GM18861 (cell line): ENCODE results near the gene ANXA4.
"Not testable (repeated sequence)": the region's sequence is repeated elsewhere in the genome, so short reads cannot be mapped to it uniquely, and the experiment has no call there.

Source experiments
- ATAC-seq: cut with Tn5 transposase; IDR thresholded peaks from one replicate; pipeline ENCODE4 v1.9.1; 2021; ENCODE audit not compliant: unreplicated experiment

Gene ANXA4

DNA sequence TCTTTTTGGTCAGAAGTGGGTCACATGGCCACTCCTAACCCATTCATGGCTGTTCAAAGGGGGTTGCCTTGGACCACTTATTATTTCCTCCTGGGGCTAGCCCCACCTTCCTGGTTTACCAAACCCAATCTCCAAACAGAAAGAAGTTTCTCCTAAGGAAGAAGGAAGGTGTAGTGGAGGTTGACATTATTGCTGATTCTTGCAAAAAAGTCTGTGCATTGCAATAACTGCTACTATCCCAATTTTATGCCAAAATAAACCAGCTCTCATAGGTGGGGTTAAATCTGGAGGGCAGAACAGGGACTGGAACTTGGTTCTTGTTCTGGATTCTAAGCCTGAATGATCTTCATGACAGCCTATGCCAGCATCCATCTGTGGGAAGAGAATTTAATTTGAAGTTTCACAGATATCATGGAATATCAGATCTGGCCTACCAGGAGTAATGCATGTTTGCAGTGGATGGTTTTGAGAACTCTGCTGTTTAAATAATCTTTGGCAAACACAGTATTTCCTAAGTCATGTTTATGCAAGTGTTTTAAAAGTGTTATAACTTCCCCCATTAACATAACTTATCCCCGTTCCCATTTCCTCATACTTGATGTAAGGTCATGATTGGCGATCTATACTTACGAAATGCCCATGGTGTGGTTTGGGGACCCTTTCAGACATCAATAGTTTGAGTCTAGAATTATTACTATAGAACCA lies 11.9 kb downstream of the ANXA4 start:
- ATAC-seq, result no peak

- ATAC-seq, result no peak
These were observed 12.7 kb downstream of the ANXA4 start for GRCh38 chr2:69754633-69755032.

DNA sequence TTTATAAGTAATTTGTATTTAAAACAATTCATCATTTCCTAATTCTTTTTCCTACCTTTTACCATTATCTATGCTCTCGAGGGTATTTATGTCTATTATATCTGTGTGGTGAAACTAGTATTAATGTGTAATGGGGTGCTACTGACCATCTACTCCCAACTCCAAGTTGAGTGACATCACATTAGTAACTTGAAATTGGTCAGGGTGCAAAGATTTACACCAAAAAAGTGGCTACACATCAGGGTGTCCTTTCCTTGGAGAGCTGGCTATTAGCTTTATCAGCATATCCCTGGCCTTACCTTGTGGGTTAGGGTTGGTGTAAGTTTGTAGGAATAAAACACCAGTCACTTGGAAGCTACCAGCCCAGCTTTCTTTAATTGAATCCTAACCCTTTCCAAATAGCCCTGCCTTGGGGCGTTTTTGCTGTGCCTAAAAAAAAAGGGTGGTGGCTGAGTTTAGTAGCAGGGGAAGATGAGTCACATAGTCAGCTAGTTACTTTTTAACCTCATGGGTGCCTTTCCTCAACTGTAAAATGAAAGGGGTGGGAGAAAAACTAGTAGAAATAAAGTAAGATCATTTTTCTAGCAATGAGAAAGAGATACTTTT lies 14.0 kb downstream of the ANXA4 start:
- ATAC-seq, result peak; percentile 78

DNA sequence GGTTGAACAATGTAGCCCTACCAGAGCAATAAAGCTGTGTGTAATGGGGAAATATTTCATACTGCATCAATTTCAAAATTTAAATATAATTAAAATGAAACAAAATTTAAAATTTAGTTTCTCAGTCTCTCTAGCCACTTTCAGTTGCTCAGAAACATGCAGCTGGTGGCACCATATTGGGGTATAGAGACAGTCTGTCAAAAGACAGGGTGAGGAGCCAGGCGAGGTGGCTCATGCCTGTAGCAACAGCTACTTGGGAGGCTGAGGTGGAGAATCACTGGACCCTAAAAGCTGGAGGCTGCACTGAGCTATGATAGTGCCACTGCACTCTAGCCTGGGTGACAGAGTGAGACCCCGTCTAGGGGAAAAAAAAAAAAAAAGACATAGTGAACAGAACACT lies 20.1 kb downstream of the ANXA4 start:
- no peak for ATAC-seq

DNA sequence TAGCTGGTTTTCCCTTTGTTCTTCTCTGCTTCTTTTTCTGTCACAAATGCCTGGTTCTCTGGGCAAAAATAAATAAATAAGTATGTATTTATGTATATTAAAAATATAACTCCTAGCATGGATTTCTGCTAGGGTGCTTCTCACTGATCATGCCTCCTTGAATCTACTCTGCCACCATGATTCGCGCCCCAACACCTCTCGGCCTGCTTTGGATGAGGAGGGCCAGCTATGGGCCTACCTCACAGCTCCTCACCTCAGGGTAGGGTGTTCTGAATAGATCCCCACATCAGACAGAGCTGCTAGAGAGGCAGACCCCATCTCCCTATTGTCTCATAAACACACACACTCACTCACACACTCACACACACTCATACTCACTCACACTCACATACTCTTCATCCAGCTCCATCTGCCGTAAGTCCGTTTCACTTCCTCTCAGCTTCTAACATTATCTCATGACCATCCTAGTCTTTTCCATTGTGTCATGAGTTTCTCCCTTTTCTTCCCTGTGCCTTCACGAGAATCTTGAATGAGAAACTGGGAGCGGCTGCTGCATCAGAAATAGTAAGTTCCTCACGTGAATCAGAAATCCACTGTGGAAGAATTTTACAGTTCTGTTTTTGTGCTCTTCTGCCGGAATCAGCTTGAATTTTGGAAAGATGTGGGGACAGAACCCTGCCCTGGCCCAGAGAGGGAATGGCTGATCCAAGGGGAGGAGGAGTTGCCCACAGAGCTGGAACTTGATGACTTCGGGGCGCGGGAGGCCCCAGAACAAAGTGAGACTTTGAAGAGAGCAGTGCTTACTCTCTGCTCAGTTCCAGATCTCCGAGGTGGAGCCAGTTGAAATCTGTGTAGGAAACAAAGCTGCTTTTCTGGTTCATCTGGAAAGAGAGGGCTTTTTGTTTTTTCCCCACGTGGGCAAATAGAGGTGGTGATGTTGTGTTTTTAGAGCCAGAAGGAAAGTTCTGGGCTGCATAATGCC lies 20.9 kb downstream of the ANXA4 start:
- ATAC-seq, result no peak

DNA sequence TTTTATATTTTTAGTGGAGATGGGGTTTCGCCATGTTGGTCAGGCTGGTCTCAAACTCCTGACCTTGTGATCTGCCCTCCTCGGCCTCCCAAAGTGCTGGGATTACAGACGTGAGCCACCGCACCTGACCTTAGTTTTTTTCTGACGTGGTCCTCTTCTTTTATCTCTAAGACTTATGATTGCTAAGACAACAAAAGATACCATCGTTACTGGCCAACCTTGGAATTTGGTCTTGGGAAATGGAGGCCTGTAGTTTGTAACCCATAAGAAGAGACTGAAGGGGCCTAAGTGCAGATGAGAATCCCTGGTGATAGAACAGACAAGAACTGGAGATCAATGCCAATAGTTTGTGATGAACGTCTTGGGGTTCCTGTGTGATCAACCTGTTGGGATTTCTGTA lies 21.9 kb downstream of the ANXA4 start:
- not testable (repeated sequence) for ATAC-seq

GRCh38 chr2:69764286-69765095 lies 22.6 kb downstream of the ANXA4 start:
- ATAC-seq, result no peak

DNA sequence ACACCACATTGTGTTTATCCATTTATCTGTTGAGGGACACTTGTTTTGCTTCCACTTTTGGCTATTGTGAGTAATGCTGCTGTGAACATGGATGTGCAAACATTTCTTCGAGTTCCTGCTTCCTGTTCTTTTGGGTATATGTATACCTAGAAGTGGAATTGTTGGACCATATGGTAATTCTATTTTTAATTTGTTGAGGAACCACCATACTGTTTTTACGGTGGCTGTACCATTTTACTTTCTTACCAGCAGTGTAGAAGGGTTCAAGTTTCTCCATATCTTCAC lies 23.1 kb downstream of the ANXA4 start:
- no peak for ATAC-seq

- ATAC-seq, result no peak
These were observed 24.1 kb downstream of the ANXA4 start for GRCh38 chr2:69766014-69766413.

GRCh38 chr2:69767034-69767433 lies 25.1 kb downstream of the ANXA4 start:
- ATAC-seq, result no peak

DNA sequence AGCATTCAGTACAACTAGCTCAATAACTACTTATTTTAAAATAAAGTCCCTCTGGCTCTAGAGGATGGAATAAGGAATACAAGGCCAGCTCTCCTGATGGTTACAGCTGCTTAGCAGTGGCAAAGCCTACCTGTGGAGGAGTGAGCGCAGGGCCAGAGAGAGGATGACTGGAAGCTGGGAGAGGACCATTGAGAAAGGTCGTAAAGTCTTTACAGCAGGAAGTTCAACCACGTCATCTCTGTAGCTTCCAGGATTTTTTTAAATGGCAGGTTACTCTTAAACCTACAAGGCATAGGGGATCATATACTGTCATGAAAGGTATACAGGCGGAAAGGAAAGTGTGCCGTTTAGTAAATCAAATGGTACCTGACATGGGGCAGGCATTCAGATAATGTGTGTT lies 26.3 kb downstream of the ANXA4 start:
- ATAC-seq, result no peak

- no peak for ATAC-seq
These were observed 26.9 kb downstream of the ANXA4 start for GRCh38 chr2:69768789-69769188.

DNA sequence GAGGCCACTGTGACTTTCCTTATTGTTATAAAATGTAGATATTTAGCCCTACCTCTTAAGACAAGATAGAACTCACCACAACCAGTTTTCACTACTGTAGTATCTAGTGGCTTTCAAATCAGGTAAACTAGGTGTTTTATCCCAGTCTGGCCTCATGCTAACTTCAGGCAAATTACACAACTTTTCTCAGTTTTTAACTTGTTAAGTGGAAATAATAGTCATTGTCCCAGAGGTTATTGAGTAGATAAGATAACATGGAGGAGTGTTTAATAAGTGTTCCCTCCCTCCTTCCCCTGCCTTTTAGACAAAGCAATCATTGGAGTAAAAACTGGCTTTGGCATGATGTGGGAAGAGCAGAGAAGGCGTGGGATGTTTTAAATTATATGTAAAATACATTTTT lies 27.3 kb downstream of the ANXA4 start:
- no peak for ATAC-seq

DNA sequence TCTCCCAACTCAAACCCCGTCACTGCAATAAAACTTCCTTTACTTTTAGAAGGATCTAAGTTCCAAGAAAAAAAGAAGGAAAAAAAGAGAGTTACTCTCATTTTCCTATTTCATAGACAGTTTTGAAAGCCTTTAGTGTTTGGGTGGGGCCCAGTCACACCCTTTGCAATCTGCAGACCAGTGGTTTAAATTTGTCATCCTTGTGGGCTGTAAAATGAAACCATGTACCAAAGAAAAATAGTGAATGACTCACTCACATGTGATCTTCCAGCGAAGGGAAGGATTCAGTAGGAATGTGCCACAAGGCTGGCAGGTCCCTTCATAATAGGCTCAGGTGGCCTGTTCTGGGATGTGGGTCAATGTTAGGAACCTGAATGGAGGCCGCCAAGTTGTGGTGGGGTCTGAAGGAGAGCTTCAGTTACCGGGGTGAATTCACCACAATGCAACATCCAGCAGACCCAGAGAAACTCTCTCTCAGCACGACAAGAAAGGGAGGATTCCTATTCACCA lies 28.3 kb downstream of the ANXA4 start:
- ATAC-seq, result peak; percentile 30

DNA sequence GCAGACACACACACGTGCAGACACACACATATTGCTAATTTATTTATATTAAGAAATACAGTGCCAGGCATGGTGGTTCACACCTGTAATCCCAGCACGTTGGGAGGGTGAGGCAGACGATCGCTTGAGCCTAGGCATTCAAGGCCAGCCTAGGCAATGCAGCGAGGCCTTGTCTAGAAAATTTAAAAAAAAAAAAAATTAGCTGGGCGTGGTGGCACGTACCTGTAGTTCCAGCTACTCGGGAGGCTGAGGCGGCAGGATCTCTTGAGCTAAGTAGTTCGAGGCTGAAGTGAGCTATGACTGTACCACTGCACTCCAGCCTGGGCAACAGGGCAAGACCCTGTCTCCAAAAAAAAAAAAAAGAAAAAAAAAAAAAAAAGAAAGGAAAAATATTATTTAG lies 28.8 kb downstream of the ANXA4 start:
- no peak for ATAC-seq

GRCh38 chr2:69771461-69771860 lies 29.5 kb downstream of the ANXA4 start:
- no peak for ATAC-seq

GRCh38 chr2:69773206-69773605 lies 31.3 kb downstream of the ANXA4 start:
- no peak for ATAC-seq

DNA sequence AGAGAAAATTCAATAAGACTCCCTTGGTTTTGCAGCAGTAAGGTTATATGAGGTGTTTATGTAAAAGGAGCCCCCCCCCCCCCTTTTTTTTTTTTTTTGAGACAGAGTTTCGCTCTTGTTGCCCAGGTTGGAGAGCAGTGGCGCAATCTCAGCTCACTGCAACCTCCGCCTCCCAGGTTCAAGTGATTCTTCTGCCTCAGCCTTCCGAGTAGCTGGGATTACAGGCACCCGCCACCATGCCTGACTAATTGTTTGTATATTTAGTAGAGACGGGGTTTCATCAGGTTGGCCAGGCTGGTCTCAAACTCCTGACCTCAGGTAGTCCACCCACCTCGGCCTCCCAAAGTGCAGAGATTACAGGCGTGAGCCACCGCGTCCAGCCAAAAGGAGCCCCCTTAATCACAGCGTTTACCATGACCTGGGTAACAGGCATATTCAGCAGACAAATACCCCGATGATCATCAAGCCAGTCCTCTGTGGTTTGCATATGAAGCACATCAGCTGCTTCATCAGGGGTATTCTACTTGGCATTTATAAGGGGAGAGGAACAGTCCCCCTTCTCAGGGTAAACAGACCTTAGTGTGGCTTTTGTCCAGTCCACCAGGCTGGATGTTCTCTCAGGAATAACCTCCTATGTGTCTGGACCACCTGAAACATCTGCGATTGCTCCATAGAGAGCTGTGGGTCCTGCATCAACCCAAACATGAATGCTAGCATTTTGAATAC lies 32.5 kb downstream of the ANXA4 start:
- peak; percentile 13 for ATAC-seq

DNA sequence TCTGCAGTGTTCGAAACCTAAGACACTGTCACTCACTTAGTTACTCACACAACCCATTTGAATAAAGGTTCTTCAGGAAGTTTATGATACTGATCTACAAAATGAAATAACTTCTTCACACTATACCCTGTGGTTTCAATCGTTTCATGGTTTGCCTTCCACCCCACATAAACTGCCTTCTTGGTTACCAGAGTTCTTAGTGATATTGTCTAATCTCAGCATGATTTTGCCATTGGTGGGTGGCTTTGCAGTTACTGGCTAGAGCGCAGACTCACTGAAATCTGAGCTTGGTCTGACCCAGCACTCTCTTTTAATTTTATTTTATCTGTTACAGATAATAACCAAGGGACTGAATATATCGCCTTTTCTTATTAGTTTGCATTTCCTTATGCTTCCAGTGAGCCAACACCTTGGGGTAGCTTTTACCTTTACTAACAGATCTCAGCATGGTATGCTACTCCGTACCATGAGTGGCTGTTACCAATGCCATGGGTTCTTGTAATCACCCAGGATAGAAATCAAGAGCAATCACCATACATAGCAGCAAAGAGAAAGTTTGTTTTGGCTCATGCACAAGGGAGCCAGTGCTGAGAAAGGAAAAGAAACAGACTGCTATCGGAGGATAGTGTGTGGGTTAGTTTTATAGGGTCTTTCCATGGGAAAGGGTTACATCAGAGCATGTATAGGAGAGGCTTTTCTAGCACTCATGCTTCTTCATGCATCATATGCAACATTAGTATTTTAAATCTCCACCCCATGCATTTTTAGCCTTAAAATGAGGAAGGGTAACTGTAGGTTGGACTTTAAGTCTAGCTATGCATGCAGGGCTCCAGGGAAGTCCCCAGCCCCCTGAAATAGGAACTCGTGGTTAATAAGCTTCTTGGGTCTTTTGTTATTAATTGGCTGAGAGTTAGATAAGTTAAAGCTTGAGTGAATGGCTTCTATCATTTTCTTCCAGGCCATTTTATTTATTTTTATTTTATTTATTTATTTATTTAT lies 33.3 kb downstream of the ANXA4 start:
- ATAC-seq, result peak; percentile 46
